Uterus (tissue), 4 donors: ENCODE results near the gene CA6. TPM values are rescaled to one million over a fixed set of nuclear protein-coding genes. Genes with fewer than 3 reads are reported as not detected.

Source experiments
- DNase-seq, 2 donors: peaks; one replicate each; pipeline ENCODE4 v3.0.0-alpha.2; 2019 to 2020
- H3K27ac ChIP-seq, 2 donors: fragments of 200-600 bp; sonication (generic); 1 replicate in 1 of 2; 2 replicates in 1 of 2; pipeline ENCODE4 v1.5.1; 2016 to 2018
- H3K27me3 ChIP-seq, 2 donors: fragments of 200-600 bp; sonication (generic); one replicate each; pipeline ENCODE4 v1.5.1; 2018 to 2019; ENCODE audit warnings: control low read depth in 1 of 2
- H3K36me3 ChIP-seq, 2 donors: fragments of 200-600 bp; sonication (generic); one replicate each; pipeline ENCODE4 v1.5.1; 2019; ENCODE audit warnings: control low read depth in 1 of 2
- H3K4me1 ChIP-seq, 2 donors: fragments of 200-600 bp; sonication (generic); one replicate each; pipeline ENCODE4 v1.5.1; 2018 to 2019; ENCODE audit warnings: control low read depth in 1 of 2
- H3K4me3 ChIP-seq, 2 donors: fragments of 200-600 bp; sonication (generic); 1 replicate in 1 of 2; 2 replicates in 1 of 2; pipeline ENCODE4 v1.5.1; 2018 to 2019; ENCODE audit warnings: mild to moderate bottlenecking in 1 of 2
- H3K9me3 ChIP-seq, 2 donors: fragments of 200-600 bp; sonication (generic); one replicate each; pipeline ENCODE4 v1.5.1; 2019; ENCODE audit warnings: control low read depth in 1 of 2
- POLR2A ChIP-seq, 2 donors: fragments of 450-650 bp; IDR thresholded peaks; one replicate each; pipeline ENCODE4 v1.6.1; 2016; ENCODE audit warnings: antibody characterized with exemption in 2 of 2, mild to moderate bottlenecking in 1 of 2, moderate library complexity in 1 of 2
- intact Hi-C: fragments of 100-400 bp; cut with DNase I; formaldehyde crosslinking; loops from one replicate; pipeline ENCODE4 v1.15.1; 2023; ENCODE audit warnings: low total_unique reads
- total RNA-seq, 4 donors: library from RNA; depleted of rRNA in 3 of 4; stranded (reverse); fragments of >200 nt in 3 of 4; gene quantifications; one replicate each; pipeline versions ENCODE4 v1.1.0 to v1.2.4, GENCODE V29; 2014 to 2023
- TF ChIP-seq, protein P1 (sequence below), 4 experiments: fragments of 200-600 bp in 2 of 4; fragments of 450-650 bp in 2 of 4; sonication (generic) in 2 of 4; IDR thresholded peaks; one replicate each; pipeline ENCODE4 v1.5.1; 2016 to 2019; ENCODE audit warnings: antibody characterized with exemption in 4 of 4, mild to moderate bottlenecking in 2 of 4, moderate library complexity in 1 of 4
- donor health status: DM: yes; HTN: yes; CAD: no.

CA6 gene
- total RNA-seq, 4 donors from 2014 or later, result not detected

DNA sequence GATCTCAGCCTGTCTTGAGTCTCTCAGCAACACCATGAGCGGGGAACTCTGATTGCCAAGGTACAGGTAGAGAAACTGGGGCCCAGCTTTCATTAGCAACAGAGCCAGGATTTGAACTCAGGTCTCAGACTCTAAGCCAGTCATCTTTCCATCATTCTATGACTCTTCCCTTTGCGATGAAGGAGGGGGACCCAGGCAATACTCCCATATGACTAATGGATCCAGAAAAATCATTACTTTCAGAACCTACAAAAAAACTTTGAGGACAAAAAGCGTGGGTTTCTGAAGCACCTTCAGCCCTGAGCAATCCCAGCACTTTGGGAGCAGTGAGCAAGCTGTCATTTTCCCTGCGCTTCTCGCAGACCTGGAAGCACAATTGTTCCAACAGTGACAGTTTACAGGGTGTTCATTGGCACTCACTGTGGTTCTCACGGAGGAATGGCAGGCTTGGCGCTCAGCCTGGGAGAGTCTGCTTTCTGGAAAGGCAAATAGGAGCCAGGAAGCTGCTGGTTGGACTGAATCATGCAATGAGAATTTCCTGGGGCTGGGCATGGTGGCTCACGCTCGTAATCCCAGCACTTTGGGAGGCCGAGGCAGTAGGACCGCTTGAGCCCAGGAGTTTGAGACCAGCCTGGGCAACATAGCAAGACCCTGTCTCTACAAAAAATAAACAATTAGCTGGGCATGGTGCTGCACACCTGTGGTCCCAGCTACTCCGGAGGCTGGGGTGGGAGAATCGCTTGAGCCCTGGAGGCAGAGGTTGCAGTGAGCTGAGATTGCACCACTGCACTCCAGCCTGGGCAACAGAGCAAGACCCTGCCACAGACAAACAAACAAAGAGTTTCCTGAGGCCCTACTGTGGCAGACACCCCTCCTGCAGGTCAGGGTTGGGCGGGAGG lies 40.5 kb downstream of the CA6 start:
- Histone ChIP-seq H3K27ac (no peak overlapping the region), H3K9me3 (no peaks in the 10 kb centered on the region), H3K36me3 (no peaks in the 10 kb centered on the region), H3K4me3 (no peak overlapping the region), H3K27me3 (no peaks in the 10 kb centered on the region), H3K4me1 (no peaks in the 10 kb centered on the region)
- intact Hi-C loops, result no loop called here
- DNase-seq, result peak; percentile 55 to 71
- TF ChIP-seq POLR2A (IDR thresholded peaks at IDR 0.05), result no peak
- TF ChIP-seq, protein P1, sequence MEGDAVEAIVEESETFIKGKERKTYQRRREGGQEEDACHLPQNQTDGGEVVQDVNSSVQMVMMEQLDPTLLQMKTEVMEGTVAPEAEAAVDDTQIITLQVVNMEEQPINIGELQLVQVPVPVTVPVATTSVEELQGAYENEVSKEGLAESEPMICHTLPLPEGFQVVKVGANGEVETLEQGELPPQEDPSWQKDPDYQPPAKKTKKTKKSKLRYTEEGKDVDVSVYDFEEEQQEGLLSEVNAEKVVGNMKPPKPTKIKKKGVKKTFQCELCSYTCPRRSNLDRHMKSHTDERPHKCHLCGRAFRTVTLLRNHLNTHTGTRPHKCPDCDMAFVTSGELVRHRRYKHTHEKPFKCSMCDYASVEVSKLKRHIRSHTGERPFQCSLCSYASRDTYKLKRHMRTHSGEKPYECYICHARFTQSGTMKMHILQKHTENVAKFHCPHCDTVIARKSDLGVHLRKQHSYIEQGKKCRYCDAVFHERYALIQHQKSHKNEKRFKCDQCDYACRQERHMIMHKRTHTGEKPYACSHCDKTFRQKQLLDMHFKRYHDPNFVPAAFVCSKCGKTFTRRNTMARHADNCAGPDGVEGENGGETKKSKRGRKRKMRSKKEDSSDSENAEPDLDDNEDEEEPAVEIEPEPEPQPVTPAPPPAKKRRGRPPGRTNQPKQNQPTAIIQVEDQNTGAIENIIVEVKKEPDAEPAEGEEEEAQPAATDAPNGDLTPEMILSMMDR (IDR thresholded peaks at IDR 0.05), result no peak

- H3K4me1 ChIP-seq, result no peaks in the 10 kb centered on the region
- H3K27me3 ChIP-seq, result no peaks in the 10 kb centered on the region
- no peaks in the 10 kb centered on the region for H3K36me3 ChIP-seq
- no peak for TF ChIP-seq POLR2A (IDR thresholded peaks at IDR 0.05)
- TF ChIP-seq, protein P1 (IDR thresholded peaks at IDR 0.05), result no peak
- no peak overlapping the region for H3K27ac ChIP-seq
- H3K9me3 ChIP-seq, result no peaks in the 10 kb centered on the region
- intact Hi-C loops, result no loop called here
- no peak overlapping the region for H3K4me3 ChIP-seq
- DNase-seq, result no peak
These were observed 41.1 kb downstream of the CA6 start for GRCh38 chr1:8986814-8987190.

GRCh38 chr1:8987881-8988617 lies 42.4 kb downstream of the CA6 start:
- no peaks in the 10 kb centered on the region for H3K27me3 ChIP-seq
- intact Hi-C loops, result no loop called here
- no peak overlapping the region for H3K27ac ChIP-seq
- no peaks in the 10 kb centered on the region for H3K36me3 ChIP-seq
- DNase-seq, result peak; percentile 31 to 50
- TF ChIP-seq, protein P1 (IDR thresholded peaks at IDR 0.05), result peak; percentile 69 to 88 (median 83)
- TF ChIP-seq POLR2A (IDR thresholded peaks at IDR 0.05), result no peak
- H3K9me3 ChIP-seq, result no peaks in the 10 kb centered on the region
- H3K4me1 ChIP-seq, result no peaks in the 10 kb centered on the region
- no peak overlapping the region for H3K4me3 ChIP-seq

- intact Hi-C loops, result no loop called here
- DNase-seq, result no peak
- H3K27ac ChIP-seq, result no peak overlapping the region
- H3K4me3 ChIP-seq, result no peak overlapping the region
- H3K4me1 ChIP-seq, result no peaks in the 10 kb centered on the region
- no peaks in the 10 kb centered on the region for H3K27me3 ChIP-seq
- no peaks in the 10 kb centered on the region for H3K36me3 ChIP-seq
- TF ChIP-seq, protein P1 (IDR thresholded peaks at IDR 0.05), result no peak
- no peak for TF ChIP-seq POLR2A (IDR thresholded peaks at IDR 0.05)
- H3K9me3 ChIP-seq, result no peaks in the 10 kb centered on the region
These were observed 42.9 kb downstream of the CA6 start for GRCh38 chr1:8988618-8988967.

- DNase-seq, result no peak
- H3K27ac ChIP-seq, result no peak overlapping the region
These were observed 43.4 kb downstream of the CA6 start for GRCh38 chr1:8989061-8989460.

More at GRCh38 chr1:8989061-8989460, 43.4 kb downstream of the CA6 start:
- Histone ChIP-seq H3K9me3 (no peaks in the 10 kb centered on the region), H3K4me3 (no peak overlapping the region), H3K36me3 (no peaks in the 10 kb centered on the region), H3K4me1 (no peaks in the 10 kb centered on the region), H3K27me3 (no peaks in the 10 kb centered on the region)
- intact Hi-C loops, result no loop called here
- TF ChIP-seq, protein P1 (IDR thresholded peaks at IDR 0.05), result no peak
- TF ChIP-seq POLR2A (IDR thresholded peaks at IDR 0.05), result no peak
